ENCODE data around the gene CFAP99.

The CFAP99 gene

GRCh38 chr4:2412885-2413716, 5.7 kb upstream of the CFAP99 start:
- peak overlapping the region; percentile 92 for H3K27ac Mint-ChIP-seq
- no peaks in the 10 kb centered on the region for H3K36me3 Mint-ChIP-seq (ENCODE audit: low read depth)
- peaks cover 65% of the 10 kb centered on the region for H3K4me1 Mint-ChIP-seq (ENCODE audit: low read depth)
- no peaks in the 10 kb centered on the region for H3K9me3 Mint-ChIP-seq
- peaks cover 19% of the 10 kb centered on the region for H3K27me3 Mint-ChIP-seq
- peak overlapping the region; percentile 62 for H3K4me3 Mint-ChIP-seq

GRCh38 chr4:2413821-2414610, 4.7 kb upstream of the CFAP99 start:
- H3K36me3 Mint-ChIP-seq (ENCODE audit: low read depth), result no peaks in the 10 kb centered on the region
- no peaks in the 10 kb centered on the region for H3K9me3 Mint-ChIP-seq

GRCh38 chr4:2415213-2415612, 3.5 kb upstream of the CFAP99 start:
- peak overlapping the region; percentile 36 for H3K27ac Mint-ChIP-seq

More at GRCh38 chr4:2413821-2414610, 4.7 kb upstream of the CFAP99 start:
- Mint-ChIP-seq H3K4me1 (ENCODE audit: low read depth) (peaks cover 66% of the 10 kb centered on the region), H3K27ac (peak overlapping the region; percentile 92), H3K4me3 (peak overlapping the region; percentile 62), H3K27me3 (peaks cover 19% of the 10 kb centered on the region)

GRCh38 chr4:2415881-2416563, 2.7 kb upstream of the CFAP99 start:
- H3K27me3 Mint-ChIP-seq, result peaks cover 38% of the 10 kb centered on the region
- peak overlapping the region; percentile 69 for H3K4me3 Mint-ChIP-seq
- H3K4me1 Mint-ChIP-seq (ENCODE audit: low read depth), result peaks cover 70% of the 10 kb centered on the region
- H3K27ac Mint-ChIP-seq, result peak overlapping the region; percentile 63
- H3K36me3 Mint-ChIP-seq (ENCODE audit: low read depth), result no peaks in the 10 kb centered on the region
- no peaks in the 10 kb centered on the region for H3K9me3 Mint-ChIP-seq

More at GRCh38 chr4:2415213-2415612, 3.5 kb upstream of the CFAP99 start:
- peaks cover 30% of the 10 kb centered on the region for H3K27me3 Mint-ChIP-seq
- no peaks in the 10 kb centered on the region for H3K9me3 Mint-ChIP-seq
- no peaks in the 10 kb centered on the region for H3K36me3 Mint-ChIP-seq (ENCODE audit: low read depth)
- H3K4me1 Mint-ChIP-seq (ENCODE audit: low read depth), result peaks cover 74% of the 10 kb centered on the region
- no peak overlapping the region for H3K4me3 Mint-ChIP-seq

DNA sequence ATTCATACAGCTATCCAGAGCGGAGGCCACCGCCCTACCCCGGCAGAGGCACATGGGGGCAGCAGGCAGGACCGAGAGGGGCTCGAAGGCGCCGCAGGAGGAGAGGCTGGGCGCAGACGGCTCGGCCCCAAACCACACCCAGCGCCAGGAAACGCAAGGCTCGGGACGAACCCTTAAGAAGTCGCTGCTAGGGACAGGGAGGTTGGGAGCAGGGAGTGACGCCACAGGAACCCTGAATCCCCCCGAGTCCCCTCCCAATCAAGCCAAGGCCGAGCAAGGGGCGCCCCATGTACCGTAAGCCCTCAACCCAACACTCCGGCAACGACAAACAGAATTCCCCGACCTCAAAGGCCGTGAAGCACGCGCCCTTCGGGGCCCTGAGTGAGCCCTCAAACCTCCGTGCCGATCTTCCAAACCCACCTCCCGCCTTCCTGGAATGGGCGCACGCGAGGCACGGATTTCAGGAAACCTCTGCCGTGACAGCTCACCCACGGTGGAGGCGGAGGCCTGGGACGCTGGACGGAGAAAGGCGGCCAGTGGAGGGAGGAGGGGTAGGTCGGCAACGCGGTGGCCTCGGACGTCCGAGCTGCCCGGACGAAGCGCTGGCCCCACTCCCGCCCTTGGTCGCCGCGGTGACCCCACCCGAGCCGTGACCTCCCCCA, 2.1 kb upstream of the CFAP99 start:
- Mint-ChIP-seq H3K4me3 (peak overlapping the region; percentile 69), H3K27me3 (peaks cover 41% of the 10 kb centered on the region), H3K9me3 (no peaks in the 10 kb centered on the region), H3K4me1 (ENCODE audit: low read depth) (peaks cover 64% of the 10 kb centered on the region), H3K36me3 (ENCODE audit: low read depth) (no peaks in the 10 kb centered on the region), H3K27ac (peak overlapping the region; percentile 63)

GRCh38 chr4:2417226-2417764, 1.5 kb upstream of the CFAP99 start:
- Mint-ChIP-seq H3K9me3 (no peaks in the 10 kb centered on the region), H3K36me3 (ENCODE audit: low read depth) (no peaks in the 10 kb centered on the region), H3K4me3 (peak overlapping the region; percentile 80), H3K4me1 (ENCODE audit: low read depth) (peaks cover 58% of the 10 kb centered on the region), H3K27me3 (peaks cover 44% of the 10 kb centered on the region), H3K27ac (no peak overlapping the region)

DNA sequence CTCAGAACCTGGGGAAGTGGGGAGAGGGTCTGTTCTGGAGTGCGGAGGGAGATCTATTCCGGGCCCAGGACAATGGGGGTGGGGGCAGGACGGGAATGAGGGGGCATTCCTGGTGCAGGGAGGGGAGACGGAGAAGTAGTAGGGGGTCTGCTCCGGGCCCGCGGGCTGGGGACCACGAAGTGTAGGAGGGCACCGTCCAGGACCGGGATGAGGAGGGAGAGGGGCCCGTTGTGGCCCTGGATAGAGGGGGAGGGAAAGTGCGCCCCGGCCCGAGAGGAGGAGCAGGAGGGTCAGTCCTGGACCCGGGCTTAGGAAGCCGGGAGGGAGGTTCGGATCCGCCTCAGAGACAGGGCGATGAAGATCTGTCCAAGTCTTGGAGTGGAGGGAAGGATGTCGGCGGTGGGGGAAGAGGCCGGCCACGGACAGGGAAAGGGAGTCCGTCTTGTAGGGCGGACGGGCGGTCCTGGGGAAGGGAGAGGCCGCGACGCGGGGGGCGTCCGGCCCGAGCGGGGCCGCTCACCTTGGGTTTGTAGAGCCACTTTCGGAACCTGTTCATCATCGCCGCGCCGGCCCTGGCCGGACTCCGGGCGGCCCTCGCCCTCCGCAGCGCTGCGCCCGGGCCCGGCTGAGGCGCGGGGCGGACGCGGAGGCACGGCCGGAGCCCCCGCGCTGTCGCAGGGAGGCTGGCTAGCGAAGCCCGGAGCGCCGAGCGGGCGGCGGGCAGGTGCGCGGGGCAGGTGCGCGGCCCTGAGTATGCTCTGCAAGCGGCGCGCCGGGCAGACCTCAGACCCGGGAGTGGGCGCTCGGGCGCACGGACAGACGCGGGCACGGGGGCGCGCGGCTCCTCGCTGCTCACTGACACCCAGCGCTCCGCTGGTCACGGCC, 748 bp upstream of the CFAP99 start, which contains the start of gene ZFYVE28:
ZFYVE28 (minus strand) TSS at position 881 of the 885 bp plus-strand sequence; CDS start at position 559, 322 bp downstream.
- Mint-ChIP-seq H3K27me3 (peaks cover 51% of the 10 kb centered on the region), H3K36me3 (ENCODE audit: low read depth) (no peaks in the 10 kb centered on the region), H3K4me3 (peak within 1 kb of the TSS; percentile 80), H3K4me1 (ENCODE audit: low read depth) (peaks cover 51% of the 10 kb centered on the region), H3K27ac (no peak within 1 kb of the TSS), H3K9me3 (no peaks in the 10 kb centered on the region)

DNA sequence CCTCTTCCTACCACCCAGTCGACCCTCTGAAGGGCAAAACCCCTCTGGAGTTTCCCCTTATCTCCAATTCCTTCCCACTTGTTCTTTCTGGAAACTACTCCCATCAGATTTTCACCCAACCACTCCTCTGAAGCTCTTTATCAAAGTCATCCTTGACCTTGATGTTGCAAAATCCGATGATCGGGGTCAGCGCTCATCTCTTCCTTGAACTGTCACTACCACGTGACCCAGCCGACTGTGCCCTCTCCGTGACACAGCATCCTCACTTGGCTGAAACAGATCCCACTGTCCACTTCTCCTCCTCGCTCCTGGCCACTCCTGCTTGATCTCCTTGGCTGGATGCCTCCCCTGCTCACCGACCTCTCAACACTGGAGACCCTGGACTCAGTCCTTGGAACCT, 1.1 kb downstream of the CFAP99 start:
- Mint-ChIP-seq H3K27ac (no peak overlapping the region), H3K4me3 (peak overlapping the region; percentile 78), H3K9me3 (no peaks in the 10 kb centered on the region), H3K4me1 (ENCODE audit: low read depth) (peaks cover 33% of the 10 kb centered on the region), H3K36me3 (ENCODE audit: low read depth) (no peaks in the 10 kb centered on the region), H3K27me3 (peaks cover 51% of the 10 kb centered on the region)

DNA sequence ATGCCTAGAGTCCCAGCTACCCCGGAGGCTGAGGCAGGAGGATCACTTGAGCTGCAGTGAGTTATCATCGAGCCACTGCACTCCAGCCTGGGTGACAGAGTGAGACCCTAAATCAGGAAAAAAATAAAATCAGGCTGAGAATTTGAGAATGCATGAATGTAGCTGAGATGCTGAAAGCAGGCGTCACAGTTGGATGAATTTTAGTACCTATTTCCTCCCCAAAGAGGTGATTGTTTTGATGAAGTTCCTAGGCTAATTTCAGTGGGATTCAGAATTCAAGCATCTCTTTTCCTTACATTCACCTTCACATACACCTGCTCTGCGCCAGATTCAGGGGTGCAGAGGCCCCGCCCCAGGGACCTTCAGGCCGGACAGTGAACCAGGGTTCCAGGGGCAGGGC, 3.2 kb downstream of the CFAP99 start:
- Mint-ChIP-seq H3K4me3 (no peak overlapping the region), H3K4me1 (ENCODE audit: low read depth) (peaks cover 14% of the 10 kb centered on the region), H3K27ac (no peak overlapping the region), H3K9me3 (no peaks in the 10 kb centered on the region), H3K36me3 (ENCODE audit: low read depth) (no peaks in the 10 kb centered on the region), H3K27me3 (peaks cover 39% of the 10 kb centered on the region)

- Mint-ChIP-seq H3K27me3 (peaks cover 39% of the 10 kb centered on the region), H3K9me3 (no peaks in the 10 kb centered on the region), H3K36me3 (ENCODE audit: low read depth) (no peaks in the 10 kb centered on the region), H3K4me1 (ENCODE audit: low read depth) (peaks cover 14% of the 10 kb centered on the region), H3K4me3 (no peak overlapping the region), H3K27ac (no peak overlapping the region)
These were observed 4.3 kb downstream of the CFAP99 start for GRCh38 chr4:2423066-2423465.

GRCh38 chr4:2423695-2424094, 4.9 kb downstream of the CFAP99 start:
- Mint-ChIP-seq H3K9me3 (no peaks in the 10 kb centered on the region), H3K36me3 (ENCODE audit: low read depth) (no peaks in the 10 kb centered on the region), H3K27ac (no peak overlapping the region), H3K4me1 (ENCODE audit: low read depth) (peaks cover 14% of the 10 kb centered on the region), H3K4me3 (no peak overlapping the region), H3K27me3 (peaks cover 39% of the 10 kb centered on the region)

GRCh38 chr4:2424581-2424980, 5.8 kb downstream of the CFAP99 start:
- Mint-ChIP-seq H3K27me3 (peaks cover 34% of the 10 kb centered on the region), H3K36me3 (ENCODE audit: low read depth) (no peaks in the 10 kb centered on the region), H3K4me1 (ENCODE audit: low read depth) (peaks cover 7% of the 10 kb centered on the region), H3K9me3 (no peaks in the 10 kb centered on the region), H3K4me3 (no peak overlapping the region), H3K27ac (no peak overlapping the region)

DNA sequence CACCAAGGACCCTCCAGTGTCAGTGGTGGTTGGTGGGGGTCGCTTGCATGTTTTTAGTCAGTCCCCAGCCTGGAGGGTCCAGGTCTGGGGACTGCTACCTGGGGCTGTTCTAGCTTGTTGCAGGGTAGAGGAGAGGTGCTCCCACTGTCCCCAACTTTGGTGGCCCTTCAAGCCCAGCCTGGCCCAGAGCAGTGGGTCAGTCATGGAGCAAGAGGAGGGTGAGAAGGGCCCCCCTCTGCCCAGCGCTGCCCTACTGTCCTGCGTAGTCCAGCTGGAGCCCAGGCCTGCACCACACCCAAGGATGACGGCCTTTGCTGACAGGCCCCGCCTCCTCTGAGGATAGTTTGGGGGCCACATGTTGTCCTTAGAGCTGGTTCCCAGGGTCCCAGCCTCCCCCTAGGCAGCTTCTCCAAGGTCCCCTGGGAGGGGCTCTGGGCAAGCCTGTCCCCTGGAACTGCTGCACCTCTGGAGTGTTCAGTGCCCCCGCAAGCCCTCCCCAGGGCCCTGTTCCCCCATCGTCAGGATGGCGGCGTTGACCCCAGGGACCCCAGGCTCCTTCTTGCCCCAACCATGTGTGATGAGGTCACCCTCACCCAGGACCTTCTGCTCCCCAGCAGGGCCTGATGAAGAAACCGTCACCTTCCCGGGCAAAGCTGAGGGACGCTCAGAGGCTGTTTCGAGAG, 6.8 kb downstream of the CFAP99 start:
- Mint-ChIP-seq H3K27me3 (peaks cover 25% of the 10 kb centered on the region), H3K9me3 (no peaks in the 10 kb centered on the region), H3K27ac (no peak overlapping the region), H3K36me3 (ENCODE audit: low read depth) (no peaks in the 10 kb centered on the region), H3K4me3 (no peak overlapping the region), H3K4me1 (ENCODE audit: low read depth) (no peaks in the 10 kb centered on the region)
